GM19372 (cell line): ENCODE results near the gene CWF19L1.
A peak's percentile ranks its signal among the peaks of the same experiment; 100 is the strongest.

Experiments used
- ATAC-seq: cut with Tn5 transposase; IDR thresholded peaks from one replicate; pipeline ENCODE4 v1.9.1; 2021; ENCODE audit warnings: mild to moderate bottlenecking, low read depth, moderate library complexity; ENCODE audit not compliant: unreplicated experiment

Gene CWF19L1

DNA sequence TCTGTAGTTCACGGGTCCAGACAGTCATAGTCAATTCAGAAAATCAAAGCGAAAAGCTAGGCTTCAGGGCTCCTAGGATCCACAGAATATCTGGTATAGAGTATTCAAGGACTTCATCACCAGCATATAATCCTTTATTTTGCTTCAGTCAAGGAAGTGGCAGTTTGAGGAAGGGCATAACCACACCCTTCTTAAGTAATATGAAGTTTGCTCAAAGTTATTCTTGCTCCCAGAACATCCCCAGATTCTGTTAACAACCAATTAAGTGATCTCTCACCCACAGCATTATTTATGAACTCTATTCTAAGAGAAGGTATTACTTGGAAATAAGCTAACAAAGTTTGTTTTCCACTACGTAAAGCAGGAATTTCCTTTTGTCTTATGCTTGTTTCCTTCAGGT lies 13.2 kb downstream of the CWF19L1 start:
- no peak for ATAC-seq

DNA sequence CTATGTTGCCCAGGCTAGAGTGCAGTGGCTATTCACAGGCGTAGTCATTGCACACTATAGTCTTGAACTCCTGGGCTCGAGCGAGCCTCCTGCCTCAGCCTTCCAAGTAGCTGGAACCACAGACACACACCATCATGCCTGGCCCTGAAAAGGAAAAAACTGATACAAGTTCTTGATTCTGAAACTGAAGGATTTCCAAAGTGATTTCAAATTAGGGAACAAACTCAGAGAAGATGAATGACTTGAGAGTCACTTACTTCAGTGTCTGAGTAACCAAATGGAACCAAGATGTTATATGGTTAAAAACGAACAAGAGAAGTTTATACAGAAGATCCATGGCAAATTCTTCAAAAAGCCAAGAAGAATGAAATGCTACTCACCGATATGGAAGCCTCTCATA lies 14.4 kb downstream of the CWF19L1 start:
- ATAC-seq, result no peak

DNA sequence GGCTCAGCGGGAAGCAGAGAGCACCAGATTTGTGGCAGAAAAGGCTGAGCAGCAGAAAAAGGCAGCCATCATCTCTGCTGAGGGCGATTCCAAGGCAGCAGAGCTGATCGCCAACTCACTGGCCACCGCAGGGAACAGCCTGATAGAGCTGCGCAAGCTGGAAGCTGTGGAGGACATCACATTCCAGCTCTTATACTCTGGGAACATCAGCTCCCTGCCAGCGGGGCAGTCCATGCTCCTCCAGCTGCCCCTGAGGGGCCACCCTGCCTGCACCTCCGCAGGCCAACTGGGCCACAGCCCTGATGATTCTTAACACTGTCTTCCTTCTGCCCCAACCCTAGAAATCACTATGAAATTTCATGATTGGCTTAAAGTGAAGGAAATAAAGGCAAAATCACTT lies 18.6 kb downstream of the CWF19L1 start:
- ATAC-seq, result no peak

DNA sequence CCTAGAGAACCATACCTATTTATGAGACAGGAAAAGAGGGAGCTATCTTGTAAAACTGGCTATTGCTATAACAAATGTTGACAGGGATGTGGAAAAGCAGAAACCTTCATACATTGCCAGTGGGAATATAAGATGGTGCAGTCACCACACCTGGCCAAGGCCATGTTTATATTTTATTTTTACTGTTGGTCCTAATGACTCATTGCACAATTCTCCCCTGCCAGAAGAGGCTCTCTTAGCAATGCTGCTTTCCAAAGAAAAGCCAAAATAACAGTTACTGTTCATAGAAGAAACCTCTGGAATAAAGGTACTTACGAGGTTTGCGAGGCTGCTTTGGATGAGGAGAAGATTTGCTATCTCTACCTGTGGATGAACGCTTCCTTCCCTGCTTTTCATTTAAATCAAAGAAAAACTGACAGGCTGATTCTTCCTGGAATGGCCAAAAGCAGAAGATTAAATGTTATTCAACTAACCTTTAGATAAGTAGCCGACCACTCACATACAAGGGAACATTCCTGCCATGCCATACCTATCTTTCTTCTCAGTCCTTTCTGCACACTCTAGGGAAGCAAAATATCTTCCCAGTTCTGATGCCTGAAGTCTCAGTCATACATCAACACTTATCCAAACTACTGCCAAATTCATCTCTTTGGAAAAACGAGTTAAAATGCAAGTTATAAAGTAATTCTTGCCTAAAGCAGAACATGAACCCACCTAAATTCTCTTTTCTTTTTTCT lies 21.8 kb downstream of the CWF19L1 start:
- ATAC-seq, result no peak

DNA sequence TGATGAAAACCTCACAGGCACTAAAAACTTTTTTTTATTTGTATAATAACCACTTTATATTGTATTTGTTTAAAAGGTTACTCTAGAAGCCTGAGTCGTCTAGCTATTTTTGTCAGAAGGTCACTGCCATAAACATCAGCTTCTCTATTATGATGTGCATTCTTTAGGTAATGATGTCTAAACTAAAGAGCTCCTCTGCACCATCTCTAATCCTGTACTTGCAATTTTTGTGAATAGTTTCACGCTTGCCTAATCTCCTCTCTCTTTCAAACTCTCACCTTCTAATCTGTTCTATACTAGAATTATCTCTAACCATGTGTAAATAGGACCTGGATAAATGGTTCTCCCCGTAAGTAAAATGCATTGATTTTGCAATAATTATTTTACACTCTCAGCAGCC lies 27.6 kb downstream of the CWF19L1 start:
- no peak for ATAC-seq

DNA sequence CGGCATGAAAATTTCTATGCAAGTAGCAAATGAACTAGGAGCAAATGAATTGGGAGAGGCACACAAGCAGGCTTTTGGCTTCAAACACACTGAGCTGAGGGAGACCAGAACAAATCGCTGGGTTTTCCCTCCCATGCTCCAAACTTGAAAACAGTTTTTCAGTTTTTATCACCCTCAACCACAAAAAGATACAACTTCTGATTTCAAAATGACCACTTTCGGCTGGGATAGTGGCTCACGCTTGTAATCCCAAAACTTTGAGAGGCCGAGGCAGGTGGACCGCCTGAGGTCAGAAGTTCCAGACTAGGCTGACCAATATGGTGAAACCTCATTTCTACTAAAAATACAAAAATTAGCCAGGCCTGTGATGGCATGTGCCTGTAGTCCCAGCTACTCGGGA lies 29.0 kb downstream of the CWF19L1 start:
- no peak for ATAC-seq

DNA sequence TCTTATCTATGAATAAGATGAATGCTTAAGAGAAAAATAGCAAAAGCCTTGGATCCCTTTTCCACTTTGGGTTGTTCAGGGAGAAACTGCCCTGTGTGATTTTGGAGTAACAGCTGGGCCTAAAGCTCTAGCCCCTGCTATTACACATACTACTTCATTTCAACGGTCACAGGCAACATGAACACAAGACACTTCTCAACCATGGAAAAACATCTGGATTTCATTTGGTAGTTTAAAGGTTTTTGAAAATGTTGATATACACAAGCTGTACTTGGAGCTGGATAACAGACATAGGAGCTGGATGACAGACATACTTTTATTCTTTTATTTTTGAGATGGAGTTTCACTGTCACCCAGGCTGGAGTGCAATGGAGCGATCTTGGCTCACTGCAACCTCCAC lies 35.3 kb downstream of the CWF19L1 start:
- ATAC-seq, result no peak

DNA sequence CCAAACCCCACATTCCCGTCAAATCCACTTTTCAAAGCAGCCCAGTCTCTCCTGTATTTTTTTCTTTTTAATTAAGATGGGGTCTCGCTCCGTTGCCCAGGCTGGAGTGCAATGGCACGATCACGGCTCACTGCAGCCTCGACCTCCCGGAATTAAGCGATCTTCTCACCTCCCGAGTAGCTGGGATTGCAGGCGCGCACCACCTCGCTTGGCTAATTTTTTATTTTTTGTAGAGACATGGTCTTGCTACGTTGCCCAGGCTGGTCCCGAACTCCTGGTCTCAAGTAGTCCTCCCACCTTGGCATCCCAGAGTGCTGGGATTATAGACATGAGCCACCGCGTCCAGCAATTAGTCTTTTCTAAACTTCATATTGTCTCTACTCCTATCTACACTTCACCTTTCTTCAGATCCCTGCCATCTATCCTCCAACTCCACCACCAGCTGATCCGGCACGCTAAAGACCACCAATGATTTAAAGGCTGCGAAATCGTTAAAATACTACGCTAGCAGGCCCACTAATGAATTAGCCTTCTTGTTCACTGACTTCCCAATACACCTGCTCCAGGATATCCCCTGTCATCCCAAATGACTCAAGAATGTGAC lies 37.5 kb downstream of the CWF19L1 start:
- no peak for ATAC-seq

DNA sequence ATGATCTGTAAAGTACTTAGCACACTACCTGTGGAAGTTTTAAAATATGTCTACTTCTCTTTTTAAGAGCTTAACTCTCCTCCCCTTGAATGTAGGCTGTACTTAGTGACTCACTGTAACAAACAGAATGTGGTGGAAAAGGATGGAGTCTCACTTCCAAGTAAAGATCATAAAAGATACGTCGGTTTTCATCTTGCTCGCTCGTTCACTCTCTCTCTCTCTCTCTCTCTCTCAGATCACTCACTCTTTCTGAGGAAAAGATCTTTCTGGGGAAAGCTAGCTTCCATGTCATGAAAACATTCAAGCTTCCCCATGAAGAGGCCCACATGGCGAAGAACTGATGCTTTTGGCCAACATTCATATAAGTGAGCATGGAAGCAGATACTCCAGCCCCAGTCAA lies 43.6 kb downstream of the CWF19L1 start:
- no peak for ATAC-seq

DNA sequence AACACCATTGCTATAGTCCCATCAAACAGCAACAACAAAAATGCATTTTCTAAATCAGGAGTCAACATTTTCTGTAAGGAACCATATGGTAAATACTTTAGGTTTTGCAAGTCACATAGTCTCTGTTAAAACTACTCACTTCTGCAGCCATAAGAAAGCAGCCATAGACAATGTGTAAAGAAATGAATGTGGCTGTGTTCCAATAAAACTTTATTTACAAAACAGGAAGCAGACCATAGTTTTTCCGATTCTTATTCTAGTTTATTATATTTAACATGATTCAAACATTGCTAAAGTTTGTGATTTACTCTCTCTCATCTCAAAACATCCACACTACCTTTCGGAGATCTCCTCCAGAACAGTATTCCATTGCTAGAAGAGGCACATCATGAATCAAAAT lies 44.9 kb downstream of the CWF19L1 start:
- no peak for ATAC-seq

DNA sequence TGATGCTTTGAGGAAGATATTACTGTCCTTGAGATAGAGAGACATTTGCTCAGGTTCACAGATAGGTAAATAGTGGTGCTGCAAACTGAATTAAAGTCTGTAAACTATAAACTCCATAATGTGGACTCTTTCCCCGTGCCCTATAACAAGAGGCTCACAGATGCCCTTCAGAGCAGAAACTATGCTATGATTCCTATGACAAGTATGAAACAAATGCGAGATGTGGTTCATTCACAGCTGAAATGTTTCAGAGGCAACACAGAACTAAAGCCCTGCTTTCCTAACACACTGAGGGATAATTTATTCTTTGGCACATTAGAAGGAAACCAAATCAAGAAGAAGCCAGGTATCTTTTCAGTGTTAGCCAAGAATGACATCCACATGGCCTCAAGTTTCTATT lies 51.4 kb downstream of the CWF19L1 start:
- ATAC-seq, result no peak

DNA sequence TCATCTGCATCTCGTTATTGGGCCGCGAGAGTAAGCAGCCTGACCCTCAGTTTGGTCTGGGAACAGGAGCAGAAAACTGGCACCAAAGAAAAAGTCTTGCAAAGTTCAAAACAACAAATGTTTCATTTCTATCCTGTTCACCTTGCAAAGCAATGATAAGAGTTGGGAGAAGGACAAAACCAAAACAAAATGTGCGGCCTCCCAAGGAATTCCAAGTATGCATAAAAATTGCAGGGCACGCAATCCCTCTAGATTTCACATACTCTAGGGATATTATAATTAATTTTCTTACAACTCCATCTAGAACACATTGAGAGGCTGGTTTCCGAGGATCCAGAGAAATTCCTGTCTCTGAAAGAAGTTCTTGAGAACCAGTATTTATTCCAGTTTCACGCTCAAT lies 58.1 kb downstream of the CWF19L1 start:
- no peak for ATAC-seq

DNA sequence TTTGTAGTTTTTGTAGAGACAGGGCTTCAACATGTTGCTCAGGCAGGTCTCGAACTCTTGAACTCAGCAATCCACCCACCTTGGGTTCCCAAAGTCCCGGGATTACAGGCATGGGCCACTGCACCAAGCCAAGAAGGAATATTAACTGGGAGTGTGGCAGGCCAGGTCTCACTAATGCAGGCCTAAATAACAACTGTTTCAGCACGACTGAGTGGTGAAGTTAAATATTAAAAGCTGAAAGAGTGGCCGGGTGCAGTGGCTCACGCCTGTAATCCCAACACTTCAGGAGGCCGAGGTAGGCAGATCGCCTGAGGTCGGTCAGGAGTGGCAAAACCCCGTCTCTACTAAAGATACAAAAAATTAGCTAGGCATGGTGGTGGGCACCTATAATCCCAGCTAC lies 59.2 kb downstream of the CWF19L1 start:
- ATAC-seq, result no peak

DNA sequence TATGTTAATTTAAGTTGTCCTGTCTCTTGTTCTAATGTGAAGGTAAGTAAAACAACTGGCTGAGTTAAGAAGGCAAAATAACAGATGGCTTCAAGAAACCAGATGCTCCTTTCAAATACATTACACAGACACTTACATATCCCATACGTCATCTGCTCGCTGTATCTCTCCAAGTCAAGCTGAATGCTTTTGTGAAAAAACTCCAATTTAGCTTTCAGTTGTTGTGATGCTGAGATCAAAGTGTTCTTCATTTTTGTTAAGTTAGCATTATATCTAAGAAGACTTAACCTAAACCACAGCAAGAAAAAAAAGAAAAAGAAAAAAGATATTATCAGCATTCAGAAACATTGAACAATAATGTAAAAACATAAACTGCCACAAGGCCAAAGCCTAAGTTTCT lies 63.1 kb downstream of the CWF19L1 start:
- no peak for ATAC-seq

DNA sequence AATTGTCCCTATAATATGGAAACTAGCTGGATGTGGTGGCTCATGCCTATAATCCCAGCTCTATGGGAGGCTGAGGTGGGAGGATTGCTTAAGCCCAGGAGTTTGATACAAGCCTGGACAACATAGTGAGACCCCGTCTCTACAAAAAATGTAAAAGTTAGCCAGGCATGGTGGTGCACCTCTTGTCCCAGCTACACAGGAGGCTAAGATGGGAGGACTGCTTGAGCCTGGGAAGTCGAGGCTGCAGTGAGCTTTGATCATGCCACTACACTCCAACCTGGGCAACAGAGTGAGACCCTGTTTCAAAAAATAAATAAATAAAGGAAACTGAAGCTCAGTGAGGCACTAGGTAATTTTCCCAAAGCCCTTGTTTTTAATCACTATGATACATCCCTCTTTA lies 65.9 kb downstream of the CWF19L1 start:
- no peak for ATAC-seq

DNA sequence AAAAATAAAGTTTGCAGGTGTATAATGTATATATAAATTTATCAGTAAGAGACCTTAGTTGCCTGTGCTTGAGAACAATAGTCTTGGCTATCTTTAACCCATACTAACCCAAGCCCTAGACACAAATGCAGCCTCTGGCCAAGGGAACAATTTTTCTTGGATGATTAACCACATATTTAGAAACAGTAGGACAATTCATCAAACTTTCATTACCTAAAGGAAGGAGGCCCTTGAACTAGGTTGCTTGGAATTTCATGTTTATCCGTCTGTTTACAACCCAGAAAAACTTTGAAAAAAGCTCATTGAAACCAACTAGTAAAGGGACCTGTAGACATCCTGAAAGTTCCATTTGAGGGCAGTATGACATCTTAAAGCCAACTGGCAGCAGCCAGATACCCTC lies 72.7 kb downstream of the CWF19L1 start:
- no peak for ATAC-seq

DNA sequence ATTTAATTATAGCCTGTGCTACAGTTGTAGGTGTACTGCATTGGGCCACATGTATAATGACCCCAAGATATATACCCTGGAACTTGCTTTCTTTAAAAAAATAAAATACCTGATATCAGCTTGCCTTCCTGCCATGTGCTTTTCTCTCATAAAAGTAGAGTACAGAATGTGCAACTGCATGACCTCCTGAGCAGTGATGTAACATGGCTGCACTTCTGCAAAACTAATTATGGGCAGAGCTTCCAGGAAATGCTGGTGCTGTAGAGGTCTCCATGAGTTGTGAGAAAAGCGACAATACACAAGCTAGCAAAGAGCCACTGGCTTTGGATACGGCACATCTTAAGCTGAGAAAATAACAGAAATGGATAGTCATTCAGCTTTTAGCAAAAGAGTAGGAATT lies 75.1 kb downstream of the CWF19L1 start:
- ATAC-seq, result no peak

DNA sequence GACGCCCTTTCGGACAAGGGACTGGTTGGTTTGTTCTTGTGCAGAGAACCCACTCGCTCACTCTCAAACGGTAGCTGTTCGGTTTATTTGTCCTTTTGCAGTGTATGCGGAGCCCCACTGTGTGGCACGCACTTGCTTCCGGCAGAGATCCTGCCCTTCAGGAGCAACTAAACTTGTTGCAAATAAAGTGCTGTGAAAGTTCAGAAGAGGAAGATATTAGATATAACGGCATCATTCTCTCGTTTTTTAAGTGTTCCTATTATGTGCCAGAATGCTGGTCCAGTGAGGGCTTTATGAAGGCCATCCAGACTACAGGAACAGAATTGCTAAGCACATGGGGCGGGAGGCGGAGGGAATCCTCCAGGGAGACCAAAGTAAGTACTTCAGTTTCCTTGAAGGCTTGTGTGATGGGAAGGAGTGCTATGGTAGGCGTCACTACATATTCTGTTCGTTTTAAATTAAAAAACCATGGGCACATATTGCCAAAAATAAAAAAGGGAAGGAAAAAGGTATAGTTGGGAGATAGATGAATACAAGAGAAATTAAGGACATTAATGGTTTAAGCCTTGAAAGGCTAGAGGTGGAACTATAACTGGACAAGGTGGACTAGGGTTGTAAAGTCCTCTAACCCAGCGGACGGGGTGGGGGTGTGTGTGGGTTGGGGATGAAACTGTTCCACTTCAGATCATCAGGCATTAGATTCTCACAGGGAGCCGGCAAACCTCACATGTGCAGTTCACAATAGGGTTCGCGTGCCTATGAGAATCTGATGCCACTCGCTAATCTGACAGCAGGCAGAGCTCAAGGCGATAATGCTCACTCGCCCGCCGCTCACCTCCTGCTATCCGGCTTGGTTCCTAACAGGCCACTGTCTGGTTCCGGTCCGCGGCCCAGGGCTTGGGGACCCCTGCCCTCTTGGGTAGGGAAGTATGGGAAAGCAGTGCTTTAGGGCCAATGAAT lies 80.9 kb downstream of the CWF19L1 start:
- peak; percentile 36 for ATAC-seq

DNA sequence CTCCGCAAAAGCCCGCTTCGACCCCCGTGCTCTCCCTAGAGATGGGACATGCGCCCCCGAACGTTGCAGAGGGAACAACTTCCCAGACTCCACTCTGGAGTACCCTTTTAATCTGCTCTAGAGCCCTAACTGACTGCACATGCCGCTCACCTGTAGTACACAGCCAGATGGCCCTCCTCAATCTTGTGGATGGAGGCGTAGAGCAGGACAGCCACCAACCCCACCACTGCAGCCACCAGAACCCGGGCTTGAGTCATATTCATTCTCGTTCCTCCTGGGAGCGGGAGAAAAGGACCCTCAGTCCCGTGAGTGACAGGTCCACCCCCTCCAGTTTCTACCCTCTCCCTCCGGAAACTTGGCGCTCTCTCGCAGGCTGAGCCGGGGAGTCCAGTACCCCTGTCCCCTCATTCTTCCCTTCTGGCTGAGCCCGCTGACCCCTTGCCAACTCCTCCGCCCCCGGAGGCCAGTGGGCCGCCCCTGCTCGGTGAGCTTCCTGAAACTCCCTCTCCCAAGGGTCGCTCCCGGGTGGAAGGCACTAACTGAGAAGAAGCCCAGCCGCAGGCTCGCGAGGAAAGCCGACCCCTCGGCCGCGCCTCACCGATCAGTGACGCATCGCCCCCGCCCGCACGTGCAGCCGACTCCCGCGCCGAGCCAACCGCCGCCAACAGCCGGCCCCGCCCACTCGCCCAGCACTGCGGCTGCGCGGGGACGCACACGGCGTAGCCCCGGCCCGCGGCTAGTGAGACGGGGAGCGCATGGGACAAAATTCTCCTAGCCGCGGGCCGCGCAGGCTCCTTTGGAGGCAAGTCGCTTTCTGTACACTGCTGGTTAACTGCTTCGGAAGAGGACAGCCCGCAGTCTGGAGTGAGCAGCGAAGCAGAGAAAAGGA lies 81.8 kb downstream of the CWF19L1 start, which contains the start of gene ERLIN1:
Gene ERLIN1 (minus strand): TSS at position 666 of the 889 bp plus-strand sequence. CDS start 403 bp downstream, at position 263.
- peak; percentile 89 for ATAC-seq

DNA sequence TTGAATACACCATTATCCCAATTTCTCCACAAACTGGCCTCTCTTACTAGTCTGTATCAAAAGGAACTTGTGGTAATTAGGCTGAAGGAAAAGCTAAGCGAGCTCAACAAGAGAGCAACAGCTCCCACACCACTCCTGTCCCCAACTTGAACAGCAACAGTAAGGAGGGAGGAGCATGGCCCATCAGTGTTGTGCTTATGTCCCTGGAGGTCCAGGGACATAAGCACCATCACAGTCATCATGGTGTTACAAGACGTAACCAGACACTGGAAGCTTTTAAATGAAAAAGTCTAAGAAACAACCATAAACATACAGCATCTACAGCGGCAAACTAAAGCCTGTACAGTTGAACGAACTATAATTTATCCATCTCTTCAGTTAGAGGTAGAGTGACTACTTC lies 82.6 kb downstream of the CWF19L1 start:
- ATAC-seq, result no peak
